ENCODE measurements around the gene KLHL13. TPM values are rescaled to one million over a fixed set of nuclear protein-coding genes. Genes with fewer than 3 reads are reported as not detected.
A peak's percentile ranks its signal among the peaks of the same experiment; 100 is the strongest.
"Not testable (repeated sequence)": the region's sequence is repeated elsewhere in the genome, so short reads cannot be mapped to it uniquely, and the experiment has no call there.

Gene KLHL13, protein sequence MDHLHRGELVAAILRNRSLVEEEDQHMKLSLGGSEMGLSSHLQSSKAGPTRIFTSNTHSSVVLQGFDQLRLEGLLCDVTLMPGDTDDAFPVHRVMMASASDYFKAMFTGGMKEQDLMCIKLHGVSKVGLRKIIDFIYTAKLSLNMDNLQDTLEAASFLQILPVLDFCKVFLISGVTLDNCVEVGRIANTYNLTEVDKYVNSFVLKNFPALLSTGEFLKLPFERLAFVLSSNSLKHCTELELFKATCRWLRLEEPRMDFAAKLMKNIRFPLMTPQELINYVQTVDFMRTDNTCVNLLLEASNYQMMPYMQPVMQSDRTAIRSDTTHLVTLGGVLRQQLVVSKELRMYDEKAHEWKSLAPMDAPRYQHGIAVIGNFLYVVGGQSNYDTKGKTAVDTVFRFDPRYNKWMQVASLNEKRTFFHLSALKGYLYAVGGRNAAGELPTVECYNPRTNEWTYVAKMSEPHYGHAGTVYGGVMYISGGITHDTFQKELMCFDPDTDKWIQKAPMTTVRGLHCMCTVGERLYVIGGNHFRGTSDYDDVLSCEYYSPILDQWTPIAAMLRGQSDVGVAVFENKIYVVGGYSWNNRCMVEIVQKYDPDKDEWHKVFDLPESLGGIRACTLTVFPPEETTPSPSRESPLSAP
- under 1 TPM; 0.27 to 0.35 TPM for total RNA-seq

DNA sequence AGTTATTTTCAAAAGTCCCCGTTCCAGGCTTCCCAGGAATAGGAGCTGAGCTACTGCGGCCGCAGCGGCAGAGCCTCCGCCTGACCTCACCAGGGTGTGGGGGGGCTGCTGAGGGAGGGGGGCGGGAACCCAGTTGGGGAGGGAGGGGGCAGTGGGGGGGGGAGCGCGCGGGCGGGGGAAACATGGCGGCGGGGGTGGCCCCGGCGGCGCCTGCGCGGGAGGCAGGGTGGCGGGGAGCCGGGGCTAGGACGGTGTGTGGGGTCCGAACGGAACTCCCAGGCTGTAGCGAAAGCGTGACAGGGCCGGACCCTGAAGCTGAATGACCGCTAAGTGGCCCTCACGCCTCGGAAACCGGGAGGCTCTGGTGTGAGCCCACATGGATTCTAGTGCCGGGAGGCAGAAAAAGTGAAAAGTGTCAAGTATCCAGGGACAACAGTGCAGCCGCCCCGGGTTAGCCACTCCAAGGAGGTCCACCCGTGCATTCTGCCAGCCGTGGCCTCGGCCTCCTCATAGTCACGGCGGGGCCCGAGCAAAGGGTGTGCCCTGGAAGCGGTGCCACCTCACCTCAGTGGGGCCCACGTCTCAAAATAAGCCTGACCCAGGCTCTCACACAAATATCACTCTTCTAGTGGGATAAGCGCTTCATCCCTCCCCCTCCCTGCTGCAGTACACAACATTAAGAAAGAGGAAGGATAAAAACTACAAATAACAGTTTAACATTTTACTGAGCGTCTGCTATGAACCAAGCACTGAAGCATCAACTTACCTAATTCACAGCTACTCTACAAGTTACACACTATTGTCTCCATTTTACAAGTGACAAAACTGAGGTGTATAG is at the start of gene KLHL13:
KLHL13 (minus strand) TSS at position 98 of the 838 bp plus-strand sequence. CDS start 88,337 bp downstream, outside the sequence.
- H3K36me3 Mint-ChIP-seq (ENCODE audit: low read depth): no peaks in the 10 kb centered on the region
- ChIA-PET CTCF (no interaction called here), POLR2A (no interaction called here)
- no peak within 1 kb of the TSS for H3K27ac Mint-ChIP-seq
- DNase-seq: peak; percentile 6
- peak within 1 kb of the TSS; percentile 73 for H3K4me3 Mint-ChIP-seq
- peaks cover 10% of the 10 kb centered on the region for H3K4me1 Mint-ChIP-seq
- no peaks in the 10 kb centered on the region for H3K9me3 Mint-ChIP-seq
- peaks cover 17% of the 10 kb centered on the region for H3K27me3 Mint-ChIP-seq

DNA sequence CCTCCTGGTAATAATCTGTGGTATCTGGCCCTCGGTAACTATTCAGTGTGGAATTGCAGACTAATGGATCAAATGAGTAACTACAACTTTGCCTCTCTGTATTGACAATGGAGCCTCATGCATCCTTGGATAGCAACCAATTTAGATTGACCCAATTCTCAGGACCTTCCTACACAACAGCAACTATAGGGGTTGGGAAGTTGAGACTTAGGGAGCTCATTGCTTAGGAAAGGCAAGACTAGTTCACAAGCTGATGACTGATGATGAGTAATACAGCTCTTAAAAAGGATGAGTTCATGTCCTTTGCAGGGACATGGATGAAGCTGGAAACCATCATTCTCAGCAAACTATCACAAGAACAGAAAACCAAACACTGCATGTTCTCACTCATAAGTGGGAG is 47.5 kb upstream of the KLHL13 start:
- peaks cover 2% of the 10 kb centered on the region for H3K27me3 Mint-ChIP-seq
- no peak overlapping the region for H3K4me3 Mint-ChIP-seq
- H3K4me1 Mint-ChIP-seq: no peaks in the 10 kb centered on the region
- no peak for DNase-seq
- POLR2A ChIA-PET: no interaction called here
- CTCF ChIA-PET: no interaction called here
- no peak overlapping the region for H3K27ac Mint-ChIP-seq
- no peaks in the 10 kb centered on the region for H3K9me3 Mint-ChIP-seq
- no peaks in the 10 kb centered on the region for H3K36me3 Mint-ChIP-seq (ENCODE audit: low read depth)

DNA sequence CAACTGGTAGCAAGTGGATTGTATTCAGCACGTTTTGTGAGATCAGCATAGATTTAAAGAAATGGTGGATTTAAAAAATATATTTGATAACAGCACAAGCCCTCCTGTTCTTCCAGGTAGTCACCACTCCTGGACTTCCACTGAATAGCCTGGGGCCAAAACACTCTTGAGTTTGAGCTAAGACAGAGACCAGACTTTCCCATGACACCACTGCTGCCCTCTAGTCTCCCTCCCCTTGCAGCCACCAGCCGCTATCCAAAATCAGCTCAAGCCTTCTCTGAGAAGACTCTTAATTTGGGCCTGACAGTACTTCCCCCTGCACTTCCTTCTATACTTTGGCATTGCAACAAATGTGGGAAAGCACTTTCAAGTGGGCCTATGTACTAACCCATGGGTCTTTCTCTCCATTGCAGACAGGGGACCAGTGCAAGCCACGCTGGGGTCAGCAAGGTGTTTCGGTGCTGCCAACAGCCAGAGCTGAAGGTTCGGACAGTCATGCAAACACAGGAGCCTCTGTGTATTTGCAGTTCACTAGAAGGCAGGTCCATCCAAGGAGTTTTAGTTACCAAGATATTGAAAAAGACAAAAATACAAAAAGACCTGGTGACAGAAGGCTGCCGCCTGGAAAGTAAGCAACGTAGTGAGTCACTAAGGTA is 40.5 kb upstream of the KLHL13 start:
- no peak for DNase-seq
- CTCF ChIA-PET: no interaction called here
- Mint-ChIP-seq H3K4me1 (no peaks in the 10 kb centered on the region), H3K4me3 (no peak overlapping the region), H3K27me3 (no peaks in the 10 kb centered on the region), H3K36me3 (ENCODE audit: low read depth) (no peaks in the 10 kb centered on the region), H3K9me3 (no peaks in the 10 kb centered on the region), H3K27ac (no peak overlapping the region)
- POLR2A ChIA-PET: no interaction called here

DNA sequence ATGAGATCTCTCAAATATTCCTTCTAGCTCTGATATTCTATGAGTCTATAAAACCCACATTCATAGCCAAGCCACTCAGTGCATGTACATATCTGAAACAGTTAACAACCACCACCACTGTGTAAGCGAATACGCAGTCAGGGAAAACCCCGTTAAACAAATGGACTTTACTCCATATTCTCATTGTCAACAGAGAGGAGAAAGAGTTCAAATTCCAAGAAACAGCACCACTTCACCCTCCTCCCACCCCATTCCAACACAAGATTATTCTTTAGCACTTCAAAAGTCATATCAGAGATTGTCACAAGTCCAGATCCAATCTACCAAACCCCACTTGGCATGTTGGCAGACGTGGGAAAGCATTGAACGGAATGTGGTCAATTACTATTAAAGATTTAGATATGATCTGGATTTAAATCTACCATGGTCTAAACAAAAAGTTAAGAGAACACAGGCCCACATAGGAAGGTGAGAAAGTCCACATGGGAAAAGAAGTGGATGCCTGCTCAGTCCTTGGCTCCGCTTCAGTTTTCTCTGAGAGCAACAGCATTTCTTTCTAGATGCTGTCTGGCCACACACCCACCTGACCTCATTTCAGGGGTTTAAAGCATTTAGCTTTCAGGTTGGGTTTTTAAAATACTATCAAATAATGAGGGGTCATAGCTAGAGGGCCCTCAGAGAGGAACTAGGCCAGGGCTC is 39.8 kb upstream of the KLHL13 start:
- CTCF ChIA-PET: no interaction called here
- no peaks in the 10 kb centered on the region for H3K36me3 Mint-ChIP-seq (ENCODE audit: low read depth)
- POLR2A ChIA-PET: no interaction called here

DNA sequence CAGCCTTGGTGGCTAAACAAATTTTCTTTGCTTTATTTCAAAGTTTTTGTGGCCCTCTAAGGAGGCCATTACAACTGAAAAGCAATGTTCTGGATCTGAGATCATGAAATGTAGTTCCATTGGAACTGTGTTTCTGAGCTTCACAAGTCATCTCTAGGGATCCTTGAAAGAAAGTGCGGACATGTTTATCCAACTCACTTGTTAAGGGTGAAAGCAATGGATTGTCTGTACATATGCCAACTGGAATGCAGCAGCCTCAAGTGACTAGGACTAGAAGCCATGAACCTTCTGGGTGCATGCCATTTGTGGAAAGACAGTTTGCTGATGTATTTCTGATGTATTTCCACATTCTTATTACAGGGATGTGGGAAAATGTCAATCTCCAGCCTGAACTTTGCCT is 36.7 kb upstream of the KLHL13 start:
- Mint-ChIP-seq H3K4me3 (no peak overlapping the region), H3K36me3 (ENCODE audit: low read depth) (no peaks in the 10 kb centered on the region), H3K9me3 (no peaks in the 10 kb centered on the region), H3K4me1 (no peaks in the 10 kb centered on the region), H3K27me3 (no peaks in the 10 kb centered on the region), H3K27ac (no peak overlapping the region)
- CTCF ChIA-PET: no interaction called here
- POLR2A ChIA-PET: no interaction called here
- no peak for DNase-seq

More for the DNA sequence above, 39.8 kb upstream of the KLHL13 start:
- H3K4me1 Mint-ChIP-seq: no peaks in the 10 kb centered on the region
- H3K9me3 Mint-ChIP-seq: no peaks in the 10 kb centered on the region
- H3K27me3 Mint-ChIP-seq: no peaks in the 10 kb centered on the region
- H3K27ac Mint-ChIP-seq: no peak overlapping the region
- no peak overlapping the region for H3K4me3 Mint-ChIP-seq
- DNase-seq: no peak

DNA sequence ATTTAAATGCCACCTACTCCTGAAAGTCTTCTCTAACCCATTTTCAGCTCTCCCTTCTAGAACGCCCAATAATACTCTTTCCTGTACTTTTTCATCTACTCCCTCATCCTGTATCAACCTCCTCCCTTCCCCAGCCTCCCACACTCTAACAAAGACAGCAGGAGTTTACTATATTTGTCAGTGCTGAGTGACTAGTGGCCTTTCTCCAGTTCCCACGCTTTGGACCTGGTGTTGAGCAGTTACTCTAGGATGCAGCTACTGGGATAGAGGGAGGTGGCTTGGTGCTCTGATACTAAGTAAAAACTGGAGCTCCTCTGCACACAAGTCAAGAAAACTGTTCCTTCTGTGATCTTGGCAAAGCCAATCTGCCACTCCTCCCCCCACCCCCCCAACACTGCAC is 36.1 kb upstream of the KLHL13 start:
- Mint-ChIP-seq H3K9me3 (no peaks in the 10 kb centered on the region), H3K36me3 (ENCODE audit: low read depth) (no peaks in the 10 kb centered on the region), H3K27ac (no peak overlapping the region), H3K27me3 (no peaks in the 10 kb centered on the region), H3K4me1 (no peaks in the 10 kb centered on the region), H3K4me3 (no peak overlapping the region)
- ChIA-PET CTCF (no interaction called here), POLR2A (no interaction called here)
- DNase-seq: no peak

DNA sequence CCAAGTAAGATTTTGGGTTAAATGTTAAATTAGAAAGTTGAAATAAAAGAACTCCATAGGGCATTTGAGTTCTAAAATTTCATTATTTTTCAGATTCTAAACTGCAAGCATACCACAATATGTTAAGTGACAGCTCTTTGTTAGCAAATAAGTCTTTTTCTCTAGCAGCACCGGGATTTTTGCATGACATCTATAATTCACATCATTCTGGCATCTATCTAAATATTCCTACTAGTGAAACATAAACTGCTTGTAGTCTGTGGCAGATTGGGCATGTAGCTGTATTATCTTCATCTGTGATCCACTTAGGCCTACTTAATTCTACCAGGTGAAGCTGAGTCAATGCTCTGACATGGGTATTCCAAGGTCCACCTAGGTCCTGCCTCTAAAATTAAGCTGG is 32.1 kb upstream of the KLHL13 start:
- no peak overlapping the region for H3K4me3 Mint-ChIP-seq
- H3K4me1 Mint-ChIP-seq: no peaks in the 10 kb centered on the region
- ChIA-PET CTCF (interaction anchor here (0.7 kb wide), 1 partner anchor 113 kb away, joined by 3 read pairs; no protein-coding TSS in a partner anchor), POLR2A (no interaction called here)
- no peaks in the 10 kb centered on the region for H3K9me3 Mint-ChIP-seq
- DNase-seq: no peak
- H3K27ac Mint-ChIP-seq: no peak overlapping the region
- H3K27me3 Mint-ChIP-seq: no peaks in the 10 kb centered on the region
- no peaks in the 10 kb centered on the region for H3K36me3 Mint-ChIP-seq (ENCODE audit: low read depth)

DNA sequence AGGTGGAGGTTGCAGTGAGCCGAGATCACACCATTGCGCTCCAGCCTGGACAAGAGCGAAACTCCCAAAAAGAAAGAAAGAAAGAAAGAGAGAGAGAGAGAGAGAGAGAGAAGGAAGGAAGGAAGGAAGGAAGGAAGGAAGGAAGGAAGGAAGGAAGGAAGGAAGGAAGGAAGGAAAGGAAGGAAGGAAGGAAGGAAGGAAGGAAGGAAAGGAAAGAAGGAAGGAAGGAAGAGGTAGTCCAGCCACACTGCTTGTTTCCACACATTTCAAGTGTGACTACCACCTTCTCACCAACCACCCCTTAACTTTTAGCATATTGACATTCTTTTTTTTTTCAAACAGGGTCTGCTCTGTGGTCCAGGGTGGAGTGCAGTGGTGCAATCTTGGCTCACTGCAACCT is 31.2 kb upstream of the KLHL13 start:
- H3K27ac Mint-ChIP-seq; DNase-seq; H3K36me3 Mint-ChIP-seq (ENCODE audit: low read depth); H3K4me3 Mint-ChIP-seq; H3K27me3 Mint-ChIP-seq; H3K9me3 Mint-ChIP-seq; H3K4me1 Mint-ChIP-seq; POLR2A ChIA-PET; CTCF ChIA-PET: not testable (repeated sequence)

DNA sequence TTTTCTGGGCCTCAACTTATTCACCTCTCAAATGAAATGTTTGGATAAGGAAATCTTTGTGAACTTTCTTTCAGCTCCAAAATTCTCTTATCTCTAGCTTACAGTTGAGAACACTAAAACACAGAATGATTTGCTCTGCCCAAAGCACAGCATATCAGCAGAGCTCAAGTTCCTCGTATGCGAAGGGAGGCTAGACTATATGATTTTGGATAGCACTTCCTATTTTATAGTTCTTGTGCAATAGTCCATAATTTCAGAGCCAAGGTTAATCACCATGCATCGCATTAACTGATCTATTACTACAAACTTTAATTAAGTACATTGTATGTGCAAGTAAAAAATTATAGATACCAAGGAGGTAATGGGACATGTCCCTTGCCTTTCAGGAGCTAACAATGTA is 27.0 kb upstream of the KLHL13 start:
- no peaks in the 10 kb centered on the region for H3K36me3 Mint-ChIP-seq (ENCODE audit: low read depth)
- H3K4me1 Mint-ChIP-seq: no peaks in the 10 kb centered on the region
- ChIA-PET POLR2A (no interaction called here), CTCF (interaction anchor here (0.6 kb wide), 1 partner anchor 20 kb away, joined by 5 read pairs; no protein-coding TSS in a partner anchor)
- DNase-seq: no peak
- H3K27ac Mint-ChIP-seq: no peak overlapping the region
- no peaks in the 10 kb centered on the region for H3K9me3 Mint-ChIP-seq
- no peak overlapping the region for H3K4me3 Mint-ChIP-seq
- no peaks in the 10 kb centered on the region for H3K27me3 Mint-ChIP-seq

DNA sequence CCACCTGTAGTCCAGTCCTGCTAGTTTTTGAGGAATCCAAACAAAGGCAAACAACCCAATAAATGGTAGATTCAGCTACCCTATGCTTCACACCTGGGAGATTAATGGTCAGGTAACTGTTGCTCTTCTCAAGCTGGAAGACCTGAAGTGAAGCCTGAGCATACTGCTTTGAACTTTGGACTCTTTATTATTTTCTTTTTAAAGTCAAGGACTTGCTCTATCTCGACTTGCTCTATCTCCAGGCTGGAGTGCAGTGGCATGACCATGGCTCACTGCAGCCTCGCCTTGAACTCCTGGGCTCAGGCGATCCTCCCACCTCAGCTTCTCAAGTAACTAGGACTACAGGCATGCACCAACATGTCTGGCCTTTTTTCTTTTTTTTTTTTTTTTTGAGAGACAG is 14.7 kb upstream of the KLHL13 start:
- ChIA-PET POLR2A (no interaction called here), CTCF (no interaction called here)
- H3K27ac Mint-ChIP-seq: no peak overlapping the region
- no peak for DNase-seq
- H3K36me3 Mint-ChIP-seq (ENCODE audit: low read depth): no peaks in the 10 kb centered on the region
- peaks cover under 1% of the 10 kb centered on the region for H3K4me1 Mint-ChIP-seq
- H3K4me3 Mint-ChIP-seq: no peak overlapping the region
- H3K9me3 Mint-ChIP-seq: no peaks in the 10 kb centered on the region
- H3K27me3 Mint-ChIP-seq: peaks cover 2% of the 10 kb centered on the region

DNA sequence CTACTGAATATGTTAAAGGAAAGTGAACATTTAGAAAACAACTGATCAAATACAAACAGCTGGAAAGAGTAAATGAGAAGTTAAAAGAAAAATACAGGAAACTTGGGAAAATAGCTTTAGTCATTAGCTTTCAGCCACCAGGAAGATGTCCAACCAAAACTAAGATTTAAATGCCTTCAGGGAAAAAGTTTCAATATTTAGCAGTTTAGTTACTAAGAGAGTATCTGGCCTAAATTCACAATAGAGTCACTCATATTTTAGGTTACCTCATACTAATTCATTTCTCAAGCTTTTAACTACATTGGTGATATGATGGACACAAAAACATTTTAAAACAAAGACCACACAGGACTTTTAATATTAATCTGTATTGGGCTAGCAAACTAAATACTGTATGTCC is 13.1 kb upstream of the KLHL13 start:
- Mint-ChIP-seq H3K36me3 (ENCODE audit: low read depth) (no peaks in the 10 kb centered on the region), H3K4me3 (no peak overlapping the region), H3K27me3 (peaks cover 2% of the 10 kb centered on the region), H3K4me1 (peaks cover 4% of the 10 kb centered on the region), H3K27ac (no peak overlapping the region), H3K9me3 (no peaks in the 10 kb centered on the region)
- CTCF ChIA-PET: no interaction called here
- POLR2A ChIA-PET: no interaction called here
- DNase-seq: no peak

DNA sequence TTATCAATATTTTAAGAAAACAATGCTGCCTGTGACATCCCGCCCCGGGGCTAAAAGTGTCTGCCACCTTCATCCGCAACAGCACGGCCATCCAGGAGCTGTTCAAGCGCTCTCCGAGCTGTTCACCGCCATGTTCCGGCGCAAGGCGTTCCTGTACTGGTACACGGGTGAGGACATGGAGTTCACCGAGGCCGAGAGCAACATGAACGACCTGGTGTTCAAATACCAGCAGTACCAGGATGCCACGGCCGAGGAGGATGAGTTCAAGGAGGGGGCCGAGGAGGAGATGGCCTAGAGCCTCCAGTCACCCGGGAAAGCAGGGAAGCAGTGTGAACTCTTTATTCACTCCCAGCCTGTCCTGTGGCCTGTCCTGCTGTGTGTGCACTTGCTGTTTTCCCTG is 12.1 kb upstream of the KLHL13 start:
- DNase-seq: no peak
- no peak overlapping the region for H3K4me3 Mint-ChIP-seq
- H3K27ac Mint-ChIP-seq: no peak overlapping the region
- ChIA-PET POLR2A (no interaction called here), CTCF (no interaction called here)
- no peaks in the 10 kb centered on the region for H3K36me3 Mint-ChIP-seq (ENCODE audit: low read depth)
- H3K27me3 Mint-ChIP-seq: no peaks in the 10 kb centered on the region
- H3K4me1 Mint-ChIP-seq: peaks cover 4% of the 10 kb centered on the region
- no peaks in the 10 kb centered on the region for H3K9me3 Mint-ChIP-seq

All from activated CD4-positive, alpha-beta T cell treated with anti-CD3 and anti-CD28 coated beads, Interleukin-2, amount 10 ng/mL, durations not matched to agents 7 days and 5 days (primary cell).